HEK293T (cell line): ENCODE results near the gene HLA-DOA.

ENCODE experiments used
- BHLHE40 ChIP-seq: fragments of 450-650 bp; IDR thresholded peaks from 2 replicates; pipeline ENCODE4 v1.6.1; 2016; ENCODE audit warnings: mild to moderate bottlenecking, moderate library complexity, borderline replicate concordance
- FOXM1 ChIP-seq: fragments of 450-650 bp; IDR thresholded peaks from 2 replicates; pipeline ENCODE4 v1.6.1; 2017; ENCODE audit warnings: mild to moderate bottlenecking, borderline replicate concordance
- NFRKB ChIP-seq: fragments of 450-650 bp; IDR thresholded peaks from 2 replicates; pipeline ENCODE4 v1.6.1; 2016; ENCODE audit warnings: mild to moderate bottlenecking, moderate library complexity
- SUZ12 ChIP-seq: fragments of 450-650 bp; IDR thresholded peaks from 2 replicates; pipeline ENCODE4 v1.6.1; 2016; ENCODE audit warnings: mild to moderate bottlenecking
- TARDBP ChIP-seq: fragments of 450-650 bp; IDR thresholded peaks from 2 replicates; pipeline ENCODE4 v1.6.1; 2016

DNA sequence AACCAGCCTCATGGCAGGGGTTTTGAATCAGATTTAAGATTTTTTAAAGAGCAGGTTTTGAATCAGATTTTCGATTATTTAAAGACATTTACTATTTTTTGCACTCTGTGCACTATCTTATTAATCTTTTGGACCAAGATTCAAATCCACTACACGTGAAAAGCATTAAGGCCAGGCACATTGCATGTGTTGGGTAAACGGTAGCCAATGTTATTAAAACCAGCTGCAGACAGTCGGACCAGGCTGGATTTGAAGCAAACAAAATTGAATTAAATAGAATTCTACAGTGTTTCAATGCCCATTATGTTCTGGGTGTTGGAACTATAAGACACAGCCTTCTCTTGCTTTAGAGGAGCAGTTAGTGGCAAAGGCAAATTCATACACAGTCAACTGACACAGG lies 7.7 kb downstream of the HLA-DOA start:
- TF ChIP-seq BHLHE40 (no peak), SUZ12 (no peak), TARDBP (no peak), FOXM1 (no peak), NFRKB (no peak)
